Fibroblast of villous mesenchyme (primary cell): ENCODE results near the gene KIF26B. TPM values are rescaled to one million over a fixed set of nuclear protein-coding genes. Genes with fewer than 3 reads are reported as not detected.

Experiments
- DNase-seq: peaks from one replicate; pipeline ENCODE4 v3.0.0-alpha.2; 2010; ENCODE audit warnings: low read depth
- H3K4me3 ChIP-seq: 2 replicates; pipeline ENCODE4 v1.5.1; 2011; ENCODE audit warnings: low read depth, mild to moderate bottlenecking, low read length
- CTCF ChIP-seq: IDR thresholded peaks from 2 replicates; pipeline ENCODE4 v1.5.1; 2012; ENCODE audit warnings: low read depth, mild to moderate bottlenecking, low read length; ENCODE audit not compliant: insufficient read depth
- total RNA-seq: library from RNA; depleted of rRNA; stranded (reverse); fragments of >200 nt; gene quantifications from 2 replicates; pipeline ENCODE4 v1.2.3, GENCODE V29; 2012

Gene KIF26B
- total RNA-seq, 1 donor: 12.1 TPM

- TF ChIP-seq CTCF: no peak
- no peak overlapping the region for H3K4me3 ChIP-seq
- no peak for DNase-seq
Observed at GRCh38 chr1:245242989-245243388, 88.2 kb downstream of the KIF26B start.

GRCh38 chr1:245245021-245245667 lies 90.4 kb downstream of the KIF26B start:
- no peak for TF ChIP-seq CTCF
- H3K4me3 ChIP-seq: no peak overlapping the region
- no peak for DNase-seq

- no peak for TF ChIP-seq CTCF
- DNase-seq: no peak
- H3K4me3 ChIP-seq: no peak overlapping the region
Observed at GRCh38 chr1:245246433-245246832, 91.6 kb downstream of the KIF26B start.

GRCh38 chr1:245247356-245247755 lies 92.6 kb downstream of the KIF26B start:
- TF ChIP-seq CTCF: no peak
- no peak for DNase-seq
- no peak overlapping the region for H3K4me3 ChIP-seq

GRCh38 chr1:245247801-245248200 lies 93.0 kb downstream of the KIF26B start:
- H3K4me3 ChIP-seq: no peak overlapping the region
- DNase-seq: no peak
- no peak for TF ChIP-seq CTCF

GRCh38 chr1:245248231-245248731 lies 93.5 kb downstream of the KIF26B start:
- no peak overlapping the region for H3K4me3 ChIP-seq
- no peak for TF ChIP-seq CTCF
- DNase-seq: peak; percentile 46

- DNase-seq: no peak
- H3K4me3 ChIP-seq: no peak overlapping the region
- no peak for TF ChIP-seq CTCF
Observed at GRCh38 chr1:245255783-245256182, 101.0 kb downstream of the KIF26B start.
